Measurements from ENCODE around the gene CMTM5.
"Not testable (repeated sequence)": the region's sequence is repeated elsewhere in the genome, so short reads cannot be mapped to it uniquely, and the experiment has no call there.

Gene CMTM5

GRCh38 chr14:23380976-23381375 is 4.1 kb downstream of the CMTM5 start:
- Histone ChIP-seq H3K36me3 (ENCODE audit: control insufficient read depth, insufficient read depth, low read length) (no peaks in the 10 kb centered on the region), H3K4me3 (ENCODE audit: low read depth, low read length) (no peak overlapping the region), H3K27me3 (ENCODE audit: control insufficient read depth, insufficient read depth, low read length) (peaks cover 27% of the 10 kb centered on the region), H3K27ac (ENCODE audit: low read depth, low read length) (no peak overlapping the region), H3K9ac (ENCODE audit: low read length) (no peak overlapping the region), H3K4me1 (ENCODE audit: control insufficient read depth, insufficient read depth, low read length) (peaks cover 8% of the 10 kb centered on the region), H3K9me3 (ENCODE audit: control insufficient read depth, insufficient read depth, low read depth, low read length) (no peaks in the 10 kb centered on the region)

- Histone ChIP-seq H3K9ac (ENCODE audit: low read length) (no peak overlapping the region), H3K9me3 (ENCODE audit: control insufficient read depth, insufficient read depth, low read depth, low read length) (no peaks in the 10 kb centered on the region), H3K36me3 (ENCODE audit: control insufficient read depth, insufficient read depth, low read length) (no peaks in the 10 kb centered on the region), H3K4me3 (ENCODE audit: low read depth, low read length) (no peak overlapping the region), H3K27me3 (ENCODE audit: control insufficient read depth, insufficient read depth, low read length) (peaks cover 22% of the 10 kb centered on the region), H3K4me1 (ENCODE audit: control insufficient read depth, insufficient read depth, low read length) (peaks cover 3% of the 10 kb centered on the region), H3K27ac (ENCODE audit: low read depth, low read length) (no peak overlapping the region)
These were observed 5.0 kb downstream of the CMTM5 start for GRCh38 chr14:23381871-23382270.

- no peaks in the 10 kb centered on the region for H3K36me3 ChIP-seq (ENCODE audit: control insufficient read depth, insufficient read depth, low read length)
- H3K4me3 ChIP-seq (ENCODE audit: low read depth, low read length) = no peak overlapping the region
- no peak overlapping the region for H3K27ac ChIP-seq (ENCODE audit: low read depth, low read length)
- no peak overlapping the region for H3K9ac ChIP-seq (ENCODE audit: low read length)
- peaks cover 19% of the 10 kb centered on the region for H3K27me3 ChIP-seq (ENCODE audit: control insufficient read depth, insufficient read depth, low read length)
- no peaks in the 10 kb centered on the region for H3K9me3 ChIP-seq (ENCODE audit: control insufficient read depth, insufficient read depth, low read depth, low read length)
- no peaks in the 10 kb centered on the region; the same call in 1 of the 2 replicates for H3K4me1 ChIP-seq (ENCODE audit: control insufficient read depth, insufficient read depth, low read length)
These were observed 5.4 kb downstream of the CMTM5 start for GRCh38 chr14:23382276-23382675.

- Histone ChIP-seq H3K27ac (ENCODE audit: low read depth, low read length) (no peak overlapping the region), H3K4me3 (ENCODE audit: low read depth, low read length) (no peak overlapping the region), H3K9me3 (ENCODE audit: control insufficient read depth, insufficient read depth, low read depth, low read length) (no peaks in the 10 kb centered on the region)
These were observed 6.0 kb downstream of the CMTM5 start for GRCh38 chr14:23382731-23383440.

GRCh38 chr14:23384364-23385080 is 7.7 kb downstream of the CMTM5 start:
- no peak overlapping the region for H3K4me3 ChIP-seq (ENCODE audit: low read depth, low read length)
- no peaks in the 10 kb centered on the region for H3K36me3 ChIP-seq (ENCODE audit: control insufficient read depth, insufficient read depth, low read length)
- H3K27me3 ChIP-seq (ENCODE audit: control insufficient read depth, insufficient read depth, low read length) = peaks cover 14% of the 10 kb centered on the region
- H3K4me1 ChIP-seq (ENCODE audit: control insufficient read depth, insufficient read depth, low read length) = peaks cover 6% of the 10 kb centered on the region
- no peaks in the 10 kb centered on the region for H3K9me3 ChIP-seq (ENCODE audit: control insufficient read depth, insufficient read depth, low read depth, low read length)
- no peak overlapping the region for H3K9ac ChIP-seq (ENCODE audit: low read length)
- no peak overlapping the region for H3K27ac ChIP-seq (ENCODE audit: low read depth, low read length)

More at GRCh38 chr14:23382731-23383440, 6.0 kb downstream of the CMTM5 start:
- peaks cover 18% of the 10 kb centered on the region for H3K27me3 ChIP-seq (ENCODE audit: control insufficient read depth, insufficient read depth, low read length)
- H3K36me3 ChIP-seq (ENCODE audit: control insufficient read depth, insufficient read depth, low read length) = no peaks in the 10 kb centered on the region
- no peak overlapping the region for H3K9ac ChIP-seq (ENCODE audit: low read length)
- H3K4me1 ChIP-seq (ENCODE audit: control insufficient read depth, insufficient read depth, low read length) = no peaks in the 10 kb centered on the region; the same call in 1 of the 2 replicates

- no peaks in the 10 kb centered on the region for H3K36me3 ChIP-seq (ENCODE audit: control insufficient read depth, insufficient read depth, low read length)
- H3K27me3 ChIP-seq (ENCODE audit: control insufficient read depth, insufficient read depth, low read length) = peaks cover 14% of the 10 kb centered on the region
- no peak overlapping the region for H3K27ac ChIP-seq (ENCODE audit: low read depth, low read length)
- no peak overlapping the region for H3K9ac ChIP-seq (ENCODE audit: low read length)
- H3K9me3 ChIP-seq (ENCODE audit: control insufficient read depth, insufficient read depth, low read depth, low read length) = no peaks in the 10 kb centered on the region
- no peak overlapping the region for H3K4me3 ChIP-seq (ENCODE audit: low read depth, low read length)
- H3K4me1 ChIP-seq (ENCODE audit: control insufficient read depth, insufficient read depth, low read length) = peaks cover 9% of the 10 kb centered on the region
These were observed 8.4 kb downstream of the CMTM5 start for GRCh38 chr14:23385244-23385641.

- Histone ChIP-seq H3K27me3 (ENCODE audit: control insufficient read depth, insufficient read depth, low read length) (peaks cover 14% of the 10 kb centered on the region), H3K27ac (ENCODE audit: low read depth, low read length) (no peak overlapping the region), H3K4me1 (ENCODE audit: control insufficient read depth, insufficient read depth, low read length) (peaks cover 9% of the 10 kb centered on the region), H3K36me3 (ENCODE audit: control insufficient read depth, insufficient read depth, low read length) (no peaks in the 10 kb centered on the region), H3K9me3 (ENCODE audit: control insufficient read depth, insufficient read depth, low read depth, low read length) (no peaks in the 10 kb centered on the region), H3K9ac (ENCODE audit: low read length) (no peak overlapping the region), H3K4me3 (ENCODE audit: low read depth, low read length) (no peak overlapping the region)
These were observed 8.9 kb downstream of the CMTM5 start for GRCh38 chr14:23385642-23386265.

- not testable (repeated sequence) for H3K4me1 ChIP-seq (ENCODE audit: control insufficient read depth, insufficient read depth, low read length); H3K9ac ChIP-seq (ENCODE audit: low read length); H3K36me3 ChIP-seq (ENCODE audit: control insufficient read depth, insufficient read depth, low read length); H3K27ac ChIP-seq (ENCODE audit: low read depth, low read length); H3K4me3 ChIP-seq (ENCODE audit: low read depth, low read length); H3K9me3 ChIP-seq (ENCODE audit: control insufficient read depth, insufficient read depth, low read depth, low read length)
- H3K27me3 ChIP-seq (ENCODE audit: control insufficient read depth, insufficient read depth, low read length) = peaks cover 14% of the 10 kb centered on the region
These were observed 9.4 kb downstream of the CMTM5 start for GRCh38 chr14:23386266-23386657.

- H3K9ac ChIP-seq (ENCODE audit: low read length) = no peak overlapping the region
- H3K4me3 ChIP-seq (ENCODE audit: low read depth, low read length) = no peak overlapping the region
- H3K27ac ChIP-seq (ENCODE audit: low read depth, low read length) = no peak overlapping the region
- no peaks in the 10 kb centered on the region for H3K9me3 ChIP-seq (ENCODE audit: control insufficient read depth, insufficient read depth, low read depth, low read length)
- H3K27me3 ChIP-seq (ENCODE audit: control insufficient read depth, insufficient read depth, low read length) = peaks cover 16% of the 10 kb centered on the region
- H3K36me3 ChIP-seq (ENCODE audit: control insufficient read depth, insufficient read depth, low read length) = no peaks in the 10 kb centered on the region
- H3K4me1 ChIP-seq (ENCODE audit: control insufficient read depth, insufficient read depth, low read length) = peaks cover 9% of the 10 kb centered on the region
These were observed 10.2 kb downstream of the CMTM5 start for GRCh38 chr14:23386999-23387398.

- Histone ChIP-seq H3K36me3 (ENCODE audit: control insufficient read depth, insufficient read depth, low read length) (no peaks in the 10 kb centered on the region), H3K4me3 (ENCODE audit: low read depth, low read length) (no peak overlapping the region), H3K27ac (ENCODE audit: low read depth, low read length) (no peak overlapping the region), H3K9me3 (ENCODE audit: control insufficient read depth, insufficient read depth, low read depth, low read length) (no peaks in the 10 kb centered on the region), H3K4me1 (ENCODE audit: control insufficient read depth, insufficient read depth, low read length) (peaks cover 9% of the 10 kb centered on the region), H3K9ac (ENCODE audit: low read length) (no peak overlapping the region), H3K27me3 (ENCODE audit: control insufficient read depth, insufficient read depth, low read length) (peaks cover 27% of the 10 kb centered on the region)
These were observed 11.4 kb downstream of the CMTM5 start for GRCh38 chr14:23387916-23388882.
